GM12873 (cell line): ENCODE data around the gene GLDC.

Experiments used
- TF ChIP-seq, protein P1 (sequence below): IDR thresholded peaks from 2 replicates; pipeline ENCODE4 v1.5.1; 2012; ENCODE audit warnings: low read depth, mild to moderate bottlenecking, moderate library complexity, low read length, control low read depth; ENCODE audit not compliant: insufficient read depth; ENCODE audit errors: missing control alignments

The GLDC gene

DNA sequence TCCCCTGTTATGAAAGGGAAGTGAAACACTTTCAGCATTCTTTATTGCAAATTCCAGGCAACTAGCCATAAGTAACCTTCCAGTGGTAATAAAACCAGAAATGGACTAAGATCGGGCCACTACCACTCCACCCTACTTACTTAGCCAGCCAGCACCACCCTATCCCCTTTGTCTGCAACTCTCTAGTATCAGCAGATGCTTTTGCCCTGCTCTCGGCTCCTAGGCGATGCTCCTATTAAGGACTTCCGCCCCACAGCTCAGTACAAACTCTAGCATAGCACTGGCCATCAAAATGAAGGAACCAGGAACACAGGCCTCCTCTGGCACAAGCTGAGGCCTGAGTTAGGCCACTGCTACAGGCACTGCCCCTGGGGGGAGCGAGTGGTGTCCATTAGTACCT, 81.2 kb downstream of the GLDC start:
- TF ChIP-seq, protein P1, sequence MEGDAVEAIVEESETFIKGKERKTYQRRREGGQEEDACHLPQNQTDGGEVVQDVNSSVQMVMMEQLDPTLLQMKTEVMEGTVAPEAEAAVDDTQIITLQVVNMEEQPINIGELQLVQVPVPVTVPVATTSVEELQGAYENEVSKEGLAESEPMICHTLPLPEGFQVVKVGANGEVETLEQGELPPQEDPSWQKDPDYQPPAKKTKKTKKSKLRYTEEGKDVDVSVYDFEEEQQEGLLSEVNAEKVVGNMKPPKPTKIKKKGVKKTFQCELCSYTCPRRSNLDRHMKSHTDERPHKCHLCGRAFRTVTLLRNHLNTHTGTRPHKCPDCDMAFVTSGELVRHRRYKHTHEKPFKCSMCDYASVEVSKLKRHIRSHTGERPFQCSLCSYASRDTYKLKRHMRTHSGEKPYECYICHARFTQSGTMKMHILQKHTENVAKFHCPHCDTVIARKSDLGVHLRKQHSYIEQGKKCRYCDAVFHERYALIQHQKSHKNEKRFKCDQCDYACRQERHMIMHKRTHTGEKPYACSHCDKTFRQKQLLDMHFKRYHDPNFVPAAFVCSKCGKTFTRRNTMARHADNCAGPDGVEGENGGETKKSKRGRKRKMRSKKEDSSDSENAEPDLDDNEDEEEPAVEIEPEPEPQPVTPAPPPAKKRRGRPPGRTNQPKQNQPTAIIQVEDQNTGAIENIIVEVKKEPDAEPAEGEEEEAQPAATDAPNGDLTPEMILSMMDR = no peak

DNA sequence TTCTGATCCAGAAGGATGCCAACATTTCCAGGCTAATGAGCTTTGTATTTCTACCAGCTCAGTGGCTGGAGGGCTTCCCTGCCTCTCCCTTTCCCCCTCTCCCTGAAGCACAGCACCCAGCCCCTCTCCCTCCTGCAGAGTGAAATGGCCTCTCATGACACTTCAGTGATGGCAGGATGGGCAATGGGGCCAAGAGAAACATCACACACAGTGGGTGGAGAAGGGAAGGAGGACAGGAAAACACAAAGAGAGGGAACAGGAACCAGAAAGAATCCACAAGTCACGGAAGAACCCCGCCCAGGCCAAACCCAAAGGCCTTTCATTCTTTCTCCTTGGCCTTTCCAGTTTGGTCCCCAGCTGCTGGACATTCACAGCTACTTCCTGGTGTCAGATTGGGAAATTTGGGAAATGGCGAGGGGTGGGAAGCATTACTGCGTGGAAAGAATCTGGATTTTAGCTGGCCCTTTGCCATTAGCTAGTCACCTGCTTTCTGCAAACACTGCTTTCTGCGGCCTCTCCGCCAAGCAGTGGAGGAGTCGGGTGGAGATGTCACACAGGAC, 82.6 kb downstream of the GLDC start:
- TF ChIP-seq, protein P1 = no peak

DNA sequence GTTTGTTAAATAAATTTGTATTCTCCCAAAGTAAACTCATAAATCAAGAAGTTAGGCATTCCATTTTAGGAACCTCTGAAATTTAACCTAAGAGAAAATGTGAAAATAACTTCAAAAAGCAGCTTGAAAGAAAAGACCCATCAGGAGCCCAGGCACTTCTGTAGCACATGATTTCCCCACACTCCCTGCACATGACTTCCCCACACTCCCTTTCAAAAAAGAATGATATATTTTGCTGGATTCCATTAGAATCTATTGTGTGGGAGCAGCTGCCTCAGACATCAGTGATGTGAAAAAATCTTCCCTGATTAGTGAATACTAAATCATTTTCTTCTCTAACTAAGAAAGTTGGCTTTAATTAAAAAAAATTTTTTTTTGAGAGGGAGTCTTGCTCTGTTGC, 83.3 kb downstream of the GLDC start:
- TF ChIP-seq, protein P1 = no peak

DNA sequence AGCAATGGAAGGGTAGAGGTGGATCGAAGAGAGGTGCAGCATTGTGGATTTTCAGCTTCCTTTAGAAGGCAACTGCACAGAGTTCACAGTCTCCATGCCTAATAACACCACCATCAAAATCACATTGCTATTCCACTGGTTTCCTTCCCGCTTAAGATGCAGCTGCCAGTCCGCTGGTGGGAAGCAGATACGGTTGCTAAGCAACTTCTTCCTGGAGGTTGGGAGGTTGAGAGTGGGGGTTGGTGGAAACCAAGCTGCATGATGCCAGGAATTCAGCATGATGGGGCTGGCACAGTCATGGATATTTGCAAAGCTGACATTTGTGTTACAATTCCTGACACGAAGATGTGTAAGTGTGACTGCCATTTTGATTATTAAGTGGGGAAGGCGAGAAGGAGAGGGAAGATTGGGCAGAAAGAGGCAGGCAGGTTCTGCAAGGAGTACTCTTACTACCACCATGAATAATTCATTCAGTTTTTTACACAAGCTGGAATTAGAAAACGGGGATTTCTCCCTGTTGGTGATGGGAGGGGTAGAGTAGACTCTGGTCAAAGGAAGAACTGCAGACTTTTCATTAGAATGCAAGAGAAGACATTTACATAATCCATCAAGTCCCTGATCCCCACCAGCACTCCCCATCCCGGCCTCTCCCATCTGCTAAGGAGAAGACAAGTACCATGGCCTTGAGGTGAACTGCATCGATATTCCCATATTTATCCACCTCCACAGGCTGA, 87.5 kb downstream of the GLDC start:
- TF ChIP-seq, protein P1 = no peak

DNA sequence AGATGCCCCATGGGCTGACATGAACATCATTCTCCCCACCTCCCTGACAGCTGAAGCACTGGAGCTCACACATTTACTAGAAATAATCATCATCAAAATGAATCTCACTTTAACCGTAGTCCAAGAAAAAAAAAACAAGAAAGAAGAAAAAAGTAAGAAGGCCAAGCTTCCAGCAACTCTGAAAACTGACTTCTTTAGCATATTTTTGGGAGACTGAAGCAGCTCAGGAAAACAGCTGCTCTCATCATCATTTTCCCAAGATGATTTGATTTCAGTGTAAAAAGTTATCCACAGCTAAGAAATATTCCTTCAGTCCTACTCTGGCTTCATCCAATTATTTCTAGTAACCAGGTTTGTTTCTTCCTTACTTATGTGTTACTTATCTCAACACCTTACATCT, 91.7 kb downstream of the GLDC start:
- TF ChIP-seq, protein P1 = no peak

DNA sequence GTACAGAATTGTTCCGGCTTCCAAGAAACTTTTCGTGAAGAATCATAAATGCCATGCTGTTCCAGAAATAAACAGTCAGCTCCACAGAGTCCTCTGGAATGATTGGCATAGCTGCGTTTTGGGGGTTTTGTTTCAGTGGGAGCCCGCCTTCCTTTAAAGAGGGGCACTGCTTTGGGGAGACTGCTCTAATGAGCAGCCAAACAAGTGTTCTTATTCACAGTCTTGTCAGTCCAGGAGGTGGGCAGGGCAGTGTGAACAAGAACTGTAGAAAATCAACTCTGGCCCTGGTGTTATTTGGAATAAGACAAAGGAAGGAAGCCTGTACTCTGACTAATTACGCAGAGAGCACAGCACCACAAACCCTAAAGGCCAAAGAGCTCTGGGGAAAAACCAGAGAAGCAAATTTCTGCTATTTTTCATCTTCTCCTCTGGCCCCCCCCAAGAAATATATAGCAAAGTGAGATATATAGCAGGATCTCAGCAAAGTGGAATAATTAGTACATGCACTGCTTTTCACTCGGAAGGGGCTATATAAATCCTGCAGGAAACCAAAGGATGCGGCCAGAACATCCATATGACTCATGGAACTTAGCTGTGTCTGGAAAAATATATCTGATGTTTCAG, 92.9 kb downstream of the GLDC start:
- TF ChIP-seq, protein P1 = no peak

DNA sequence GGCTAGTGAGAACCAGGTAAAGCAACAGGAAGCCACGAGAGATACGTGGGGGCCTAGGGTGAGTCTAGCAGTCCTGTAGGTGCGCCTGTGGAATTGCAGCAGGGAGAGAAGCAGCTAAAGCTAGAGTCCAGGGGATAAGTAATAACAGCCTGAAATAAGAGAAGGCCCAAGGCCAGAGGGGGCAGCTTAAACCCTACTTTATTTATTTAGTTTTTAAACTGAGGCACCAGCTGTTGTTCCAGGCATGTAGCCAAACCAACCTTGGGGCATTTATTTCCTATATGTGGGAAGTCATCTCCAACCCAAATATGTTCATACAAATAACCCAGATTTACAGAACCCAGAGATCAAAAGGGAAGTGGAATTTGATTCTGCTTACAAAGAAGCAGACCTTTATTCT, 93.5 kb downstream of the GLDC start:
- TF ChIP-seq, protein P1 = no peak
